ENCODE data around the gene SLC6A3. TPM values are rescaled to one million over a fixed set of nuclear protein-coding genes. Genes with fewer than 3 reads are reported as not detected.

The SLC6A3 gene
- total and polyA plus RNA-seq, 4 donors = 0.30 to 1.1 (median 0.90) TPM

- 96 to 98% methylated on average over 5 of the region's 5 CpGs for WGBS, 2 donors
- H3K27me3 ChIP-seq (ENCODE audit: control insufficient read depth in 3 of 3, insufficient read depth in 3 of 3, low read length in 2 of 3) = peaks cover 0 to 27% (median 6%) of the 10 kb centered on the region in 3 donors
- no peak for DNase-seq
Measured at GRCh38 chr5:1387876-1388275, 57.4 kb downstream of the SLC6A3 start.

GRCh38 chr5:1387059-1387755 lies 58.0 kb downstream of the SLC6A3 start:
- no peak overlapping the region for H3K27ac ChIP-seq (ENCODE audit: low read depth in 1 of 2, low read length in 1 of 2)
- H3K4me3 ChIP-seq = no peak overlapping the region
- ATAC-seq (ENCODE audit: insufficient read depth, low FRiP score) (no peak), DNase-seq (no peak)
- peaks cover 0 to 27% (median 6%) of the 10 kb centered on the region in 3 donors for H3K27me3 ChIP-seq (ENCODE audit: control insufficient read depth in 3 of 3, insufficient read depth in 3 of 3, low read length in 2 of 3)
- no peaks in the 10 kb centered on the region for H3K36me3 ChIP-seq (ENCODE audit: control insufficient read depth in 4 of 4, insufficient read depth in 4 of 4, low read length in 4 of 4)
- 67 to 74% methylated on average over 11 of the region's 11 CpGs for WGBS, 2 donors
- H3K9ac ChIP-seq (ENCODE audit: insufficient read depth in 1 of 2, low read length in 2 of 2) = no peak overlapping the region
- no peak for TF ChIP-seq CTCF (IDR thresholded peaks at IDR 0.05; ENCODE audit: control extremely low read depth, extremely low read depth)
- peaks cover 0 to 13% (median 2%) of the 10 kb centered on the region in 5 donors for H3K4me1 ChIP-seq (ENCODE audit: control insufficient read depth in 5 of 5, insufficient read depth in 5 of 5, low read length in 5 of 5)
- H3K9me3 ChIP-seq (ENCODE audit: control insufficient read depth in 4 of 4, insufficient read depth in 3 of 4, low read length in 3 of 4) = peaks cover 0 to 3% (median 0%) of the 10 kb centered on the region in 4 donors

More at GRCh38 chr5:1387876-1388275, 57.4 kb downstream of the SLC6A3 start:
- Histone ChIP-seq H3K27ac (ENCODE audit: low read depth in 1 of 2, low read length in 1 of 2) (no peak overlapping the region), H3K9me3 (ENCODE audit: control insufficient read depth in 4 of 4, insufficient read depth in 3 of 4, low read length in 3 of 4) (peaks cover 0 to 3% (median 0%) of the 10 kb centered on the region in 4 donors), H3K4me1 (ENCODE audit: control insufficient read depth in 5 of 5, insufficient read depth in 5 of 5, low read length in 5 of 5) (peaks cover 0 to 13% (median 2%) of the 10 kb centered on the region in 5 donors), H3K36me3 (ENCODE audit: control insufficient read depth in 4 of 4, insufficient read depth in 4 of 4, low read length in 4 of 4) (no peaks in the 10 kb centered on the region), H3K9ac (ENCODE audit: insufficient read depth in 1 of 2, low read length in 2 of 2) (no peak overlapping the region), H3K4me3 (no peak overlapping the region)
- TF ChIP-seq CTCF (IDR thresholded peaks at IDR 0.05; ENCODE audit: control extremely low read depth, extremely low read depth) = no peak
- no peak for ATAC-seq (ENCODE audit: insufficient read depth, low FRiP score)

GRCh38 chr5:1386274-1386717 lies 58.9 kb downstream of the SLC6A3 start:
- Histone ChIP-seq H3K9me3 (ENCODE audit: control insufficient read depth in 4 of 4, insufficient read depth in 3 of 4, low read length in 3 of 4) (peaks cover 0 to 3% (median 0%) of the 10 kb centered on the region in 4 donors), H3K9ac (ENCODE audit: insufficient read depth in 1 of 2, low read length in 2 of 2) (peak overlapping the region in 1 of 2 donors; percentile 11), H3K27me3 (ENCODE audit: control insufficient read depth in 3 of 3, insufficient read depth in 3 of 3, low read length in 2 of 3) (peaks cover 0 to 31% (median 6%) of the 10 kb centered on the region in 3 donors), H3K36me3 (ENCODE audit: control insufficient read depth in 4 of 4, insufficient read depth in 4 of 4, low read length in 4 of 4) (no peaks in the 10 kb centered on the region), H3K4me1 (ENCODE audit: control insufficient read depth in 5 of 5, insufficient read depth in 5 of 5, low read length in 5 of 5) (peaks cover 0 to 13% (median 2%) of the 10 kb centered on the region in 5 donors), H3K4me3 (peak overlapping the region; percentile 66), H3K27ac (ENCODE audit: low read depth in 1 of 2, low read length in 1 of 2) (peak overlapping the region in 1 of 2 donors; percentile 85)
- peak; percentile 60 to 74 (median 64) for DNase-seq
- no peak for TF ChIP-seq CTCF (IDR thresholded peaks at IDR 0.05; ENCODE audit: control extremely low read depth, extremely low read depth)
- 1% methylated on average over 36 of the region's 36 CpGs for WGBS, 2 donors
- ATAC-seq (ENCODE audit: insufficient read depth, low FRiP score) = peak; percentile 67

Measured in lung (tissue), 12 donors.